GM19463 (cell line): ENCODE measurements around the gene TINAGL1.

Experiments
- ATAC-seq: cut with Tn5 transposase; IDR thresholded peaks from one replicate; pipeline ENCODE4 v1.9.1; 2021; ENCODE audit warnings: mild to moderate bottlenecking, moderate library complexity; ENCODE audit not compliant: unreplicated experiment

The TINAGL1 gene

GRCh38 chr1:31600641-31601040 is 24.3 kb downstream of the TINAGL1 start:
- no peak for ATAC-seq

GRCh38 chr1:31602081-31602480 is 25.8 kb downstream of the TINAGL1 start:
- ATAC-seq: no peak

- ATAC-seq: peak; percentile 92
Observed at GRCh38 chr1:31605908-31606427, 29.7 kb downstream of the TINAGL1 start.

- ATAC-seq: no peak
Observed at GRCh38 chr1:31607360-31607759, 31.0 kb downstream of the TINAGL1 start.

- no peak for ATAC-seq
Observed at GRCh38 chr1:31609514-31610118, 33.3 kb downstream of the TINAGL1 start.

GRCh38 chr1:31614414-31615005 is 38.2 kb downstream of the TINAGL1 start:
- no peak for ATAC-seq

- ATAC-seq: no peak
Observed at GRCh38 chr1:31615414-31615813, 39.1 kb downstream of the TINAGL1 start.

GRCh38 chr1:31615939-31616338 is 39.6 kb downstream of the TINAGL1 start:
- ATAC-seq: no peak

GRCh38 chr1:31617218-31617915 is 41.1 kb downstream of the TINAGL1 start, which contains the start of gene HCRTR1:
Gene HCRTR1 (plus strand): TSS chr1:31617689. CDS start chr1:31619193, 1,504 bp downstream.
- ATAC-seq: no peak

- no peak for ATAC-seq
Observed at GRCh38 chr1:31617916-31618746, 41.8 kb downstream of the TINAGL1 start.

GRCh38 chr1:31618916-31619846 is 42.9 kb downstream of the TINAGL1 start:
- no peak for ATAC-seq

GRCh38 chr1:31620631-31621497 is 44.5 kb downstream of the TINAGL1 start:
- ATAC-seq: no peak

GRCh38 chr1:31621498-31621820 is 45.1 kb downstream of the TINAGL1 start:
- ATAC-seq: no peak

GRCh38 chr1:31621847-31622730 is 45.8 kb downstream of the TINAGL1 start:
- ATAC-seq: no peak

GRCh38 chr1:31623365-31623764 is 47.0 kb downstream of the TINAGL1 start:
- no peak for ATAC-seq

GRCh38 chr1:31624309-31624708 is 48.0 kb downstream of the TINAGL1 start:
- no peak for ATAC-seq

GRCh38 chr1:31624731-31625514 is 48.6 kb downstream of the TINAGL1 start:
- ATAC-seq: no peak
